ENCODE data around the gene GNMT.

- TF ChIP-seq, protein P1, sequence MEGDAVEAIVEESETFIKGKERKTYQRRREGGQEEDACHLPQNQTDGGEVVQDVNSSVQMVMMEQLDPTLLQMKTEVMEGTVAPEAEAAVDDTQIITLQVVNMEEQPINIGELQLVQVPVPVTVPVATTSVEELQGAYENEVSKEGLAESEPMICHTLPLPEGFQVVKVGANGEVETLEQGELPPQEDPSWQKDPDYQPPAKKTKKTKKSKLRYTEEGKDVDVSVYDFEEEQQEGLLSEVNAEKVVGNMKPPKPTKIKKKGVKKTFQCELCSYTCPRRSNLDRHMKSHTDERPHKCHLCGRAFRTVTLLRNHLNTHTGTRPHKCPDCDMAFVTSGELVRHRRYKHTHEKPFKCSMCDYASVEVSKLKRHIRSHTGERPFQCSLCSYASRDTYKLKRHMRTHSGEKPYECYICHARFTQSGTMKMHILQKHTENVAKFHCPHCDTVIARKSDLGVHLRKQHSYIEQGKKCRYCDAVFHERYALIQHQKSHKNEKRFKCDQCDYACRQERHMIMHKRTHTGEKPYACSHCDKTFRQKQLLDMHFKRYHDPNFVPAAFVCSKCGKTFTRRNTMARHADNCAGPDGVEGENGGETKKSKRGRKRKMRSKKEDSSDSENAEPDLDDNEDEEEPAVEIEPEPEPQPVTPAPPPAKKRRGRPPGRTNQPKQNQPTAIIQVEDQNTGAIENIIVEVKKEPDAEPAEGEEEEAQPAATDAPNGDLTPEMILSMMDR (IDR thresholded peaks at IDR 0.05), result no peak
- TF ChIP-seq POLR2AphosphoS5 (IDR thresholded peaks at IDR 0.05) (no peak), POLR2A (IDR thresholded peaks at IDR 0.05) (no peak), EP300 (IDR thresholded peaks at IDR 0.05; ENCODE audit: low read depth) (no peak)
Measured at GRCh38 chr6:42915732-42916131, 44.8 kb upstream of the GNMT start, which contains the start of gene PTCRA.
